ENCODE measurements around the gene PPP1R36. TPM values are rescaled to one million over a fixed set of nuclear protein-coding genes. Genes with fewer than 3 reads are reported as not detected.

The PPP1R36 gene
- total RNA-seq, 1 donor from 2014 or later = 0.70 TPM

- H3K27ac Mint-ChIP-seq = no peak overlapping the region
- H3K4me1 Mint-ChIP-seq (ENCODE audit: unreplicated experiment) = no peaks in the 10 kb centered on the region
- no peak overlapping the region for H3K4me3 Mint-ChIP-seq
- H3K27me3 Mint-ChIP-seq = no peaks in the 10 kb centered on the region
- no peak for TF ChIP-seq CTCF (conservative IDR thresholded peaks at IDR 0.05)
- no peak for DNase-seq (ENCODE audit: extremely low spot score, unreplicated experiment)
- no peaks in the 10 kb centered on the region for H3K9me3 Mint-ChIP-seq
- H3K36me3 Mint-ChIP-seq = no peaks in the 10 kb centered on the region
These were observed 42.0 kb downstream of the PPP1R36 start for GRCh38 chr14:64591809-64592208.

- H3K36me3 Mint-ChIP-seq = no peaks in the 10 kb centered on the region
- H3K4me1 Mint-ChIP-seq (ENCODE audit: unreplicated experiment) = no peaks in the 10 kb centered on the region
- H3K27ac Mint-ChIP-seq = no peak overlapping the region
- no peak overlapping the region for H3K4me3 Mint-ChIP-seq
- H3K27me3 Mint-ChIP-seq = peaks cover 3% of the 10 kb centered on the region
- no peak for DNase-seq (ENCODE audit: extremely low spot score, unreplicated experiment)
- TF ChIP-seq CTCF (conservative IDR thresholded peaks at IDR 0.05) = no peak
- no peaks in the 10 kb centered on the region for H3K9me3 Mint-ChIP-seq
These were observed 44.7 kb downstream of the PPP1R36 start for GRCh38 chr14:64594438-64594837.

- no peak for TF ChIP-seq CTCF (conservative IDR thresholded peaks at IDR 0.05)
- Mint-ChIP-seq H3K27ac (no peak overlapping the region), H3K4me1 (ENCODE audit: unreplicated experiment) (no peaks in the 10 kb centered on the region), H3K4me3 (no peak overlapping the region), H3K27me3 (peaks cover 3% of the 10 kb centered on the region), H3K36me3 (no peaks in the 10 kb centered on the region), H3K9me3 (no peaks in the 10 kb centered on the region)
- no peak for DNase-seq (ENCODE audit: extremely low spot score, unreplicated experiment)
These were observed 48.6 kb downstream of the PPP1R36 start for GRCh38 chr14:64598404-64598803.

- Mint-ChIP-seq H3K9me3 (peaks cover 7% of the 10 kb centered on the region), H3K27me3 (peaks cover 14% of the 10 kb centered on the region), H3K4me3 (no peak overlapping the region), H3K27ac (no peak overlapping the region), H3K4me1 (ENCODE audit: unreplicated experiment) (peaks cover 4% of the 10 kb centered on the region), H3K36me3 (no peaks in the 10 kb centered on the region)
- DNase-seq (ENCODE audit: extremely low spot score, unreplicated experiment) = no peak
- TF ChIP-seq CTCF (conservative IDR thresholded peaks at IDR 0.05) = no peak
These were observed 51.8 kb downstream of the PPP1R36 start for GRCh38 chr14:64601571-64601970.

GRCh38 chr14:64602826-64603225 is 53.1 kb downstream of the PPP1R36 start:
- Mint-ChIP-seq H3K4me1 (ENCODE audit: unreplicated experiment) (peaks cover 4% of the 10 kb centered on the region), H3K27ac (no peak overlapping the region), H3K4me3 (no peak overlapping the region), H3K27me3 (peaks cover 14% of the 10 kb centered on the region), H3K9me3 (peaks cover 7% of the 10 kb centered on the region), H3K36me3 (no peaks in the 10 kb centered on the region)
- DNase-seq (ENCODE audit: extremely low spot score, unreplicated experiment) = no peak
- TF ChIP-seq CTCF (conservative IDR thresholded peaks at IDR 0.05) = no peak

GRCh38 chr14:64604001-64604400 is 54.2 kb downstream of the PPP1R36 start:
- peaks cover 7% of the 10 kb centered on the region for H3K9me3 Mint-ChIP-seq
- H3K4me3 Mint-ChIP-seq = no peak overlapping the region
- no peaks in the 10 kb centered on the region for H3K36me3 Mint-ChIP-seq
- TF ChIP-seq CTCF (conservative IDR thresholded peaks at IDR 0.05) = no peak
- no peak for DNase-seq (ENCODE audit: extremely low spot score, unreplicated experiment)
- peaks cover 11% of the 10 kb centered on the region for H3K27me3 Mint-ChIP-seq
- H3K4me1 Mint-ChIP-seq (ENCODE audit: unreplicated experiment) = peaks cover 4% of the 10 kb centered on the region
- no peak overlapping the region for H3K27ac Mint-ChIP-seq
